HCT116 (cell line): ENCODE measurements around the gene SNAP91. TPM values are rescaled to one million over a fixed set of nuclear protein-coding genes. Genes with fewer than 3 reads are reported as not detected.

Experiments used
- ATAC-seq: fragments of 200-7000 bp; cut with Tn5 transposase; 2 replicates; pipeline ENCODE4 v1.9.1; 2020; ENCODE audit warnings: mild to moderate bottlenecking, moderate library complexity
- BruUV-seq: library from RNA; stranded (reverse); fragments of 400-500 nt; replicated peaks from 2 replicates; lab custom pipeline; 2021; lab: Mats Ljungman, UMichigan
- CTCF ChIA-PET: fragments of 300-600 bp; sonication (Branson Sonifier 250); formaldehyde crosslinking; loops from one replicate; lab custom pipeline; 2021; ENCODE audit warnings: antibody characterized with exemption; lab: Charles Lee
- POLR2A ChIA-PET: fragments of 300-600, 350-600 bp; sonication (Branson Sonifier 250); formaldehyde crosslinking; loops from one replicate; lab custom pipeline; 2021; ENCODE audit warnings: antibody characterized with exemption; lab: Charles Lee
- RAD21 ChIA-PET, 2 experiments: fragments of 300-600 bp; sonication (Branson Sonifier 250); formaldehyde crosslinking; loops; one replicate each; lab custom pipeline; 2023; ENCODE audit warnings: low total read pairs in 2 of 2; ENCODE audit not compliant: uncharacterized antibody in 2 of 2, unreplicated experiment in 2 of 2, low non-redundant PET in 1 of 2; lab: Charles Lee
- DNase-seq: peaks from one replicate; pipeline ENCODE4 v3.0.0-alpha.2; 2010; ENCODE audit warnings: low read depth, low spot score
- H2AFZ ChIP-seq: fragments of 200-600 bp; shearing (Covaris generic), sonication (generic); 2 replicates; pipeline ENCODE4 v1.6.1; 2017; ENCODE audit warnings: low read depth, mixed run types, mixed read lengths, antibody characterized with exemption, low read length; ENCODE audit not compliant: poor library complexity, severe bottlenecking
- H3K27ac ChIP-seq: 2 replicates; pipeline ENCODE4 v1.5.1; 2012; ENCODE audit warnings: low read depth, low read length
- H3K27me3 ChIP-seq: fragments of 200-600 bp; sonication (generic); 2 replicates; pipeline ENCODE4 v1.6.1; 2016; ENCODE audit warnings: mixed run types, low read length, mixed read lengths; ENCODE audit not compliant: insufficient read depth
- H3K36me3 ChIP-seq, 2 experiments: fragments of 200-500 bp in 1 of 2; fragments of 200-600 bp in 1 of 2; sonication (Bioruptor generic) in 1 of 2; sonication (generic) in 1 of 2; 2 replicates each; pipeline versions ENCODE4 v1.5.1 to v1.6.1; 2014 to 2016; ENCODE audit warnings: low read length in 2 of 2, inconsistent platforms in 1 of 2, mixed read lengths in 1 of 2, mixed run types in 1 of 2; ENCODE audit not compliant: insufficient read depth in 2 of 2, control insufficient read depth in 1 of 2
- H3K4me1 ChIP-seq, 2 experiments: fragments of 200-600 bp in 1 of 2; sonication (generic) in 1 of 2; 2 replicates each; pipeline versions ENCODE4 v1.5.1 to v1.6.1; 2012 to 2017; ENCODE audit warnings: low read length in 2 of 2, inconsistent platforms in 1 of 2, mild to moderate bottlenecking in 1 of 2, mixed read lengths in 1 of 2, mixed run types in 1 of 2, moderate library complexity in 1 of 2; ENCODE audit not compliant: insufficient read depth in 2 of 2, control insufficient read depth in 1 of 2
- H3K4me2 ChIP-seq: fragments of 200-600 bp; sonication (generic); 2 replicates; pipeline ENCODE4 v1.6.1; 2017; ENCODE audit warnings: mixed run types, low read length, mixed read lengths
- H3K4me3 ChIP-seq, 2 experiments: fragments of 200-600 bp in 1 of 2; sonication (generic) in 1 of 2; replicated peaks in 1 of 2; 2 replicates each; pipeline ENCODE4 v1.5.1; 2011 to 2016; ENCODE audit warnings: low read length in 2 of 2, control low read depth in 1 of 2, low read depth in 1 of 2, mild to moderate bottlenecking in 1 of 2, mixed read lengths in 1 of 2, mixed run types in 1 of 2
- H3K79me2 ChIP-seq: fragments of 200-600 bp; sonication (generic); 2 replicates; pipeline ENCODE4 v1.6.1; 2017; ENCODE audit warnings: mild to moderate bottlenecking, mixed run types, low read length, moderate library complexity, mixed read lengths; ENCODE audit not compliant: insufficient read depth
- H3K9ac ChIP-seq: fragments of 200-600 bp; sonication (generic); 2 replicates; pipeline ENCODE4 v1.6.1; 2016; ENCODE audit warnings: low read length, mixed read lengths
- H3K9me2 ChIP-seq: fragments of 200-600 bp; sonication (generic), shearing (Covaris generic); 2 replicates; pipeline ENCODE4 v1.6.1; 2017; ENCODE audit warnings: mixed run types, mild to moderate bottlenecking, moderate library complexity; ENCODE audit not compliant: insufficient read depth
- H3K9me3 ChIP-seq, 2 experiments: fragments of 200-500 bp in 1 of 2; fragments of 200-600 bp in 1 of 2; sonication (Bioruptor generic) in 1 of 2; sonication (generic) in 1 of 2; 2 replicates each; pipeline ENCODE4 v1.6.1; 2014 to 2017; ENCODE audit warnings: low read length in 2 of 2, mixed read lengths in 2 of 2, inconsistent platforms in 1 of 2, low read depth in 1 of 2, mild to moderate bottlenecking in 1 of 2, mixed run types in 1 of 2, moderate library complexity in 1 of 2; ENCODE audit not compliant: control insufficient read depth in 1 of 2, insufficient read depth in 1 of 2
- H4K20me1 ChIP-seq: fragments of 200-600 bp; sonication (generic), shearing (Covaris generic); 2 replicates; pipeline ENCODE4 v1.6.1; 2017; ENCODE audit warnings: mixed run types, mild to moderate bottlenecking, moderate library complexity; ENCODE audit not compliant: insufficient read depth
- CBX3 ChIP-seq: IDR thresholded peaks from 2 replicates; pipeline ENCODE4 v1.6.1; 2012; ENCODE audit warnings: low read depth
- CEBPB ChIP-seq: IDR thresholded peaks from 2 replicates; pipeline ENCODE4 v1.6.1; 2012; ENCODE audit warnings: low read depth
- EGR1 ChIP-seq: IDR thresholded peaks from 2 replicates; pipeline ENCODE4 v1.6.1; 2012; ENCODE audit warnings: low read depth
- ELF1 ChIP-seq: IDR thresholded peaks from 2 replicates; pipeline ENCODE4 v1.6.1; 2012; ENCODE audit warnings: low read depth, borderline replicate concordance
- EZH2 ChIP-seq: fragments of 200-600 bp; sonication (generic); IDR thresholded peaks from 2 replicates; pipeline ENCODE4 v1.6.1; 2017; ENCODE audit warnings: antibody characterized with exemption, mixed run types
- JUND ChIP-seq: IDR thresholded peaks from 2 replicates; pipeline ENCODE4 v1.6.1; 2012
- POLR2A ChIP-seq: IDR thresholded peaks from 2 replicates; pipeline ENCODE4 v1.7.0; 2011; ENCODE audit warnings: borderline replicate concordance; ENCODE audit not compliant: insufficient read depth, insufficient read length; ENCODE audit errors: extremely low read depth
- POLR2AphosphoS5 ChIP-seq: IDR thresholded peaks from 2 replicates; pipeline ENCODE4 v1.6.1; 2011; ENCODE audit warnings: mild to moderate bottlenecking, low read depth, low read length, moderate library complexity
- RAD21 ChIP-seq: IDR thresholded peaks from 2 replicates; pipeline ENCODE4 v1.6.1; 2012; ENCODE audit warnings: low read depth, mild to moderate bottlenecking
- SP1 ChIP-seq: IDR thresholded peaks from 2 replicates; pipeline ENCODE4 v1.6.1; 2012; ENCODE audit warnings: low read depth
- SRF ChIP-seq: IDR thresholded peaks from 2 replicates; pipeline ENCODE4 v1.6.1; 2012; ENCODE audit warnings: low read depth
- TCF7L2 ChIP-seq: IDR thresholded peaks from 2 replicates; pipeline ENCODE4 v1.7.0; 2011; ENCODE audit warnings: borderline replicate concordance, inconsistent platforms; ENCODE audit not compliant: insufficient read depth, insufficient read length; ENCODE audit errors: extremely low read depth
- YY1 ChIP-seq: IDR thresholded peaks from 2 replicates; pipeline ENCODE4 v1.6.1; 2011; ENCODE audit warnings: low read length, low read depth, moderate library complexity, mild to moderate bottlenecking; ENCODE audit not compliant: insufficient replicate concordance; ENCODE audit errors: extremely low read depth
- ZNF274 ChIP-seq: fragments of 200-500 bp; sonication (Bioruptor generic); IDR thresholded peaks from 2 replicates; pipeline ENCODE4 v1.6.1; 2014; ENCODE audit warnings: mild to moderate bottlenecking, low read depth, low read length, inconsistent platforms
- intact Hi-C: fragments of 100-400 bp; cut with micrococcal nuclease; formaldehyde crosslinking; loops from 2 replicates; pipeline ENCODE4 v1.10.0; 2022
- total RNA-seq: library from RNA; stranded (reverse); gene quantifications from one replicate; pipeline ENCODE4 v1.2.1, GENCODE V29; 2021; ENCODE audit not compliant: unreplicated experiment
- TF ChIP-seq, protein P1 (sequence below): IDR thresholded peaks from 2 replicates; pipeline ENCODE4 v1.6.1; 2011; ENCODE audit warnings: mild to moderate bottlenecking, low read length, moderate library complexity; ENCODE audit not compliant: insufficient replicate concordance; ENCODE audit errors: extremely low read depth
- TF ChIP-seq, protein P2 (sequence below): IDR thresholded peaks from 2 replicates; pipeline ENCODE4 v1.6.1; 2012; ENCODE audit warnings: low read depth
- TF ChIP-seq, protein P3 (sequence below), 3 experiments: fragments of 200-600 bp in 1 of 3; sonication (generic) in 1 of 3; IDR thresholded peaks in 2 of 3; conservative IDR thresholded peaks in 1 of 3; 2 replicates each; pipeline ENCODE4 v1.5.1; 2012 to 2017; ENCODE audit warnings: low read depth in 2 of 3, low read length in 2 of 3, antibody characterized with exemption in 1 of 3, borderline replicate concordance in 1 of 3, control low read depth in 1 of 3, mild to moderate bottlenecking in 1 of 3, mixed read lengths in 1 of 3, mixed run types in 1 of 3, moderate library complexity in 1 of 3; ENCODE audit not compliant: insufficient read depth in 1 of 3

Gene SNAP91
- total RNA-seq, 1 experiment from 2014 or later = not detected

DNA sequence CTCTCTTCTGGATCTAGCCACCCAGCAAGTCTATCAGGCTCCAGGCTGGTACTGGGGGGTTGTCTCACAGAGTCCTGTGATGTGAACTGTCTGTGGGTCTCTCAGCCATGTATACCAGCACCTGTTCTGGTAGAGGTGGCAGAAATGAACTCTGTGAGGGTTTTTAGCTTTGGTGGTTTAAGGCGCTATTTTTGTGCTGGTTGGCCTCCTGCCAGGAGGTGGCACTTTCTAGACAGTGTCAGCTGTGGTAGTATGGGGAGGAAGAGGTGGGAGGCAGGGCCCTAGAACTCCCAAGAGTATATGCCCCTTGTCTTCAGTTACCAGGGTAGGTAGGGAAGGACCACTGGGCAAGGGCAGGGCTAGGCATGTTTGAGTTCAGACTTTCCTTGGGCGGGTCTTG lies 75.8 kb downstream of the SNAP91 start:
- Histone ChIP-seq H3K9me3 (no peaks in the 10 kb centered on the region), H3K9me2 (no peaks in the 10 kb centered on the region), H2AFZ (no peak overlapping the region), H4K20me1 (no peaks in the 10 kb centered on the region), H3K4me1 (no peaks in the 10 kb centered on the region), H3K79me2 (no peaks in the 10 kb centered on the region), H3K36me3 (no peaks in the 10 kb centered on the region), H3K27ac (no peak overlapping the region), H3K4me2 (no peak overlapping the region), H3K9ac (no peak overlapping the region), H3K4me3 (no peak overlapping the region), H3K27me3 (no peaks in the 10 kb centered on the region)
- TF ChIP-seq, protein P1, sequence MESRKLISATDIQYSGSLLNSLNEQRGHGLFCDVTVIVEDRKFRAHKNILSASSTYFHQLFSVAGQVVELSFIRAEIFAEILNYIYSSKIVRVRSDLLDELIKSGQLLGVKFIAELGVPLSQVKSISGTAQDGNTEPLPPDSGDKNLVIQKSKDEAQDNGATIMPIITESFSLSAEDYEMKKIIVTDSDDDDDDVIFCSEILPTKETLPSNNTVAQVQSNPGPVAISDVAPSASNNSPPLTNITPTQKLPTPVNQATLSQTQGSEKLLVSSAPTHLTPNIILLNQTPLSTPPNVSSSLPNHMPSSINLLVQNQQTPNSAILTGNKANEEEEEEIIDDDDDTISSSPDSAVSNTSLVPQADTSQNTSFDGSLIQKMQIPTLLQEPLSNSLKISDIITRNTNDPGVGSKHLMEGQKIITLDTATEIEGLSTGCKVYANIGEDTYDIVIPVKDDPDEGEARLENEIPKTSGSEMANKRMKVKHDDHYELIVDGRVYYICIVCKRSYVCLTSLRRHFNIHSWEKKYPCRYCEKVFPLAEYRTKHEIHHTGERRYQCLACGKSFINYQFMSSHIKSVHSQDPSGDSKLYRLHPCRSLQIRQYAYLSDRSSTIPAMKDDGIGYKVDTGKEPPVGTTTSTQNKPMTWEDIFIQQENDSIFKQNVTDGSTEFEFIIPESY = no peak
- TF ChIP-seq, protein P2, sequence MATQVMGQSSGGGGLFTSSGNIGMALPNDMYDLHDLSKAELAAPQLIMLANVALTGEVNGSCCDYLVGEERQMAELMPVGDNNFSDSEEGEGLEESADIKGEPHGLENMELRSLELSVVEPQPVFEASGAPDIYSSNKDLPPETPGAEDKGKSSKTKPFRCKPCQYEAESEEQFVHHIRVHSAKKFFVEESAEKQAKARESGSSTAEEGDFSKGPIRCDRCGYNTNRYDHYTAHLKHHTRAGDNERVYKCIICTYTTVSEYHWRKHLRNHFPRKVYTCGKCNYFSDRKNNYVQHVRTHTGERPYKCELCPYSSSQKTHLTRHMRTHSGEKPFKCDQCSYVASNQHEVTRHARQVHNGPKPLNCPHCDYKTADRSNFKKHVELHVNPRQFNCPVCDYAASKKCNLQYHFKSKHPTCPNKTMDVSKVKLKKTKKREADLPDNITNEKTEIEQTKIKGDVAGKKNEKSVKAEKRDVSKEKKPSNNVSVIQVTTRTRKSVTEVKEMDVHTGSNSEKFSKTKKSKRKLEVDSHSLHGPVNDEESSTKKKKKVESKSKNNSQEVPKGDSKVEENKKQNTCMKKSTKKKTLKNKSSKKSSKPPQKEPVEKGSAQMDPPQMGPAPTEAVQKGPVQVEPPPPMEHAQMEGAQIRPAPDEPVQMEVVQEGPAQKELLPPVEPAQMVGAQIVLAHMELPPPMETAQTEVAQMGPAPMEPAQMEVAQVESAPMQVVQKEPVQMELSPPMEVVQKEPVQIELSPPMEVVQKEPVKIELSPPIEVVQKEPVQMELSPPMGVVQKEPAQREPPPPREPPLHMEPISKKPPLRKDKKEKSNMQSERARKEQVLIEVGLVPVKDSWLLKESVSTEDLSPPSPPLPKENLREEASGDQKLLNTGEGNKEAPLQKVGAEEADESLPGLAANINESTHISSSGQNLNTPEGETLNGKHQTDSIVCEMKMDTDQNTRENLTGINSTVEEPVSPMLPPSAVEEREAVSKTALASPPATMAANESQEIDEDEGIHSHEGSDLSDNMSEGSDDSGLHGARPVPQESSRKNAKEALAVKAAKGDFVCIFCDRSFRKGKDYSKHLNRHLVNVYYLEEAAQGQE = no peak
- TF ChIP-seq POLR2A = no peak
- no peak for TF ChIP-seq SP1
- TF ChIP-seq, protein P3, sequence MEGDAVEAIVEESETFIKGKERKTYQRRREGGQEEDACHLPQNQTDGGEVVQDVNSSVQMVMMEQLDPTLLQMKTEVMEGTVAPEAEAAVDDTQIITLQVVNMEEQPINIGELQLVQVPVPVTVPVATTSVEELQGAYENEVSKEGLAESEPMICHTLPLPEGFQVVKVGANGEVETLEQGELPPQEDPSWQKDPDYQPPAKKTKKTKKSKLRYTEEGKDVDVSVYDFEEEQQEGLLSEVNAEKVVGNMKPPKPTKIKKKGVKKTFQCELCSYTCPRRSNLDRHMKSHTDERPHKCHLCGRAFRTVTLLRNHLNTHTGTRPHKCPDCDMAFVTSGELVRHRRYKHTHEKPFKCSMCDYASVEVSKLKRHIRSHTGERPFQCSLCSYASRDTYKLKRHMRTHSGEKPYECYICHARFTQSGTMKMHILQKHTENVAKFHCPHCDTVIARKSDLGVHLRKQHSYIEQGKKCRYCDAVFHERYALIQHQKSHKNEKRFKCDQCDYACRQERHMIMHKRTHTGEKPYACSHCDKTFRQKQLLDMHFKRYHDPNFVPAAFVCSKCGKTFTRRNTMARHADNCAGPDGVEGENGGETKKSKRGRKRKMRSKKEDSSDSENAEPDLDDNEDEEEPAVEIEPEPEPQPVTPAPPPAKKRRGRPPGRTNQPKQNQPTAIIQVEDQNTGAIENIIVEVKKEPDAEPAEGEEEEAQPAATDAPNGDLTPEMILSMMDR (IDR thresholded peaks at IDR 0.05 in 2 of 3, conservative IDR thresholded peaks at IDR 0.05 in 1 of 3; ENCODE audit: borderline replicate concordance in 1 of 3, insufficient read depth in 1 of 3, low read depth in 2 of 3, low read length in 2 of 3) = no peak
- no peak for TF ChIP-seq ELF1
- TF ChIP-seq YY1 = no peak
- no peak for TF ChIP-seq CEBPB
- no peak for TF ChIP-seq ZNF274
- TF ChIP-seq RAD21 = no peak
- no peak for TF ChIP-seq SRF
- no peak for TF ChIP-seq EGR1
- TF ChIP-seq TCF7L2 = no peak
- TF ChIP-seq EZH2 = no peak
- TF ChIP-seq CBX3 = no peak
- TF ChIP-seq POLR2AphosphoS5 = no peak
- TF ChIP-seq JUND = no peak
- intact Hi-C loops = no loop called here
- ChIA-PET POLR2A (no interaction called here), CTCF (interaction anchor here (3.3 kb wide), 1 partner anchor 18 kb away, joined by 7 read pairs; no protein-coding TSS in a partner anchor), RAD21 (interaction anchor here in 1 of 2 experiments (0.7 kb wide), 1 partner anchor 23 kb away, joined by 3 read pairs; no protein-coding TSS in a partner anchor)
- ATAC-seq (no peak), DNase-seq (no peak)
- BruUV-seq = no TSS peak
